HG03460 (cell line): ENCODE measurements around the gene TCOF1.

Source experiments
- ATAC-seq: cut with Tn5 transposase; IDR thresholded peaks from one replicate; pipeline ENCODE4 v1.9.1; 2021; ENCODE audit not compliant: unreplicated experiment

The TCOF1 gene

GRCh38 chr5:150325426-150325825, 32.1 kb upstream of the TCOF1 start:
- no peak for ATAC-seq

- no peak for ATAC-seq
Observed at GRCh38 chr5:150326707-150327106, 30.8 kb upstream of the TCOF1 start.

GRCh38 chr5:150327139-150327538, 30.4 kb upstream of the TCOF1 start:
- no peak for ATAC-seq

- no peak for ATAC-seq
Observed at GRCh38 chr5:150328515-150328914, 29.0 kb upstream of the TCOF1 start.

GRCh38 chr5:150329038-150329437, 28.5 kb upstream of the TCOF1 start:
- no peak for ATAC-seq

GRCh38 chr5:150329881-150330876, 27.3 kb upstream of the TCOF1 start:
- no peak for ATAC-seq

- ATAC-seq, result no peak
Observed at GRCh38 chr5:150333400-150333799, 24.1 kb upstream of the TCOF1 start.

- no peak for ATAC-seq
Observed at GRCh38 chr5:150335778-150336177, 21.7 kb upstream of the TCOF1 start.

- no peak for ATAC-seq
Observed at GRCh38 chr5:150338546-150338945, 19.0 kb upstream of the TCOF1 start.

- no peak for ATAC-seq
Observed at GRCh38 chr5:150339165-150339564, 18.3 kb upstream of the TCOF1 start.

- ATAC-seq, result no peak
Observed at GRCh38 chr5:150339841-150340240, 17.7 kb upstream of the TCOF1 start.

- ATAC-seq, result no peak
Observed at GRCh38 chr5:150340614-150341255, 16.8 kb upstream of the TCOF1 start.

- no peak for ATAC-seq
Observed at GRCh38 chr5:150341331-150341730, 16.2 kb upstream of the TCOF1 start.

GRCh38 chr5:150341989-150342388, 15.5 kb upstream of the TCOF1 start:
- no peak for ATAC-seq

- ATAC-seq, result no peak
Observed at GRCh38 chr5:150342583-150342982, 14.9 kb upstream of the TCOF1 start.

GRCh38 chr5:150343994-150344631, 13.4 kb upstream of the TCOF1 start:
- ATAC-seq, result no peak

GRCh38 chr5:150345716-150346115, 11.8 kb upstream of the TCOF1 start:
- no peak for ATAC-seq

GRCh38 chr5:150346592-150346991, 10.9 kb upstream of the TCOF1 start:
- no peak for ATAC-seq

- ATAC-seq, result no peak
Observed at GRCh38 chr5:150347003-150347402, 10.5 kb upstream of the TCOF1 start.

GRCh38 chr5:150347451-150347850, 10.0 kb upstream of the TCOF1 start:
- ATAC-seq, result no peak

GRCh38 chr5:150349681-150350275, 7.7 kb upstream of the TCOF1 start:
- ATAC-seq, result no peak
